PC-9 (cell line): ENCODE measurements around the gene GPI.

Experiments
- CTCF ChIP-seq: fragments of 200-600 bp; sonication (generic); conservative IDR thresholded peaks from 2 replicates; pipeline ENCODE4 v1.6.1; 2017; ENCODE audit warnings: mixed run types, antibody characterized with exemption, mild to moderate bottlenecking, moderate library complexity
- EZH2 ChIP-seq: fragments of 200-600 bp; sonication (generic); IDR thresholded peaks from 2 replicates; pipeline ENCODE4 v1.8.0; 2017; ENCODE audit warnings: antibody characterized with exemption, low read depth

GRCh38 chr19:34368338-34368737, 3.3 kb downstream of the GPI start:
- TF ChIP-seq EZH2 (no peak), CTCF (no peak)
